PFSK-1 (cell line): ENCODE measurements around the gene FBXO33.

Experiments
- FOXP2 ChIP-seq: optimal IDR thresholded peaks from 2 replicates; pipeline ENCODE3; 2011; ENCODE audit warnings: borderline replicate concordance, control low read depth, inconsistent platforms; ENCODE audit not compliant: insufficient read depth; ENCODE audit errors: extremely low read length, extremely low read depth
- POLR2AphosphoS5 ChIP-seq: IDR thresholded peaks from 2 replicates; pipeline ENCODE4 v1.6.1; 2012; ENCODE audit warnings: low read depth, mild to moderate bottlenecking, control low read depth, low read length, moderate library complexity
- REST ChIP-seq, 2 experiments: IDR thresholded peaks; 2 replicates each; pipeline versions ENCODE4 v1.6.1 to v1.8.0; 2011 to 2012; ENCODE audit warnings: low read depth in 2 of 2, low read length in 2 of 2, control low read depth in 1 of 2, inconsistent platforms in 1 of 2, mild to moderate bottlenecking in 1 of 2, moderate library complexity in 1 of 2; ENCODE audit not compliant: insufficient read depth in 1 of 2
- SIN3A ChIP-seq: IDR thresholded peaks from 2 replicates; pipeline ENCODE4 v1.6.1; 2012; ENCODE audit warnings: mild to moderate bottlenecking, low read length, moderate library complexity, borderline replicate concordance; ENCODE audit not compliant: insufficient read depth
- TAF1 ChIP-seq: IDR thresholded peaks from 2 replicates; pipeline ENCODE4 v1.6.1; 2012; ENCODE audit warnings: low read length, control low read depth, borderline replicate concordance; ENCODE audit not compliant: insufficient read depth

FBXO33 gene

GRCh38 chr14:39368261-39368959, 63.8 kb downstream of the FBXO33 start:
- TF ChIP-seq POLR2AphosphoS5 = no peak
- no peak for TF ChIP-seq REST (IDR thresholded peaks at IDR 0.05; ENCODE audit: insufficient read depth in 1 of 2, low read depth in 2 of 2, low read length in 2 of 2)
- no peak for TF ChIP-seq SIN3A
- no peak for TF ChIP-seq TAF1
- TF ChIP-seq FOXP2 = no peak

- TF ChIP-seq POLR2AphosphoS5 (no peak), FOXP2 (no peak), REST (IDR thresholded peaks at IDR 0.05; ENCODE audit: insufficient read depth in 1 of 2, low read depth in 2 of 2, low read length in 2 of 2) (no peak), TAF1 (no peak), SIN3A (no peak)
Measured at GRCh38 chr14:39367387-39367751, 64.9 kb downstream of the FBXO33 start.

GRCh38 chr14:39366460-39367386, 65.5 kb downstream of the FBXO33 start:
- no peak for TF ChIP-seq TAF1

GRCh38 chr14:39365354-39365753, 66.9 kb downstream of the FBXO33 start:
- TF ChIP-seq REST (IDR thresholded peaks at IDR 0.05; ENCODE audit: insufficient read depth in 1 of 2, low read depth in 2 of 2, low read length in 2 of 2) (no peak), POLR2AphosphoS5 (no peak), FOXP2 (no peak), TAF1 (no peak), SIN3A (no peak)

- no peak for TF ChIP-seq FOXP2
- TF ChIP-seq REST (IDR thresholded peaks at IDR 0.05; ENCODE audit: insufficient read depth in 1 of 2, low read depth in 2 of 2, low read length in 2 of 2) = no peak
- no peak for TF ChIP-seq POLR2AphosphoS5
- TF ChIP-seq TAF1 = no peak
- TF ChIP-seq SIN3A = no peak
Measured at GRCh38 chr14:39364509-39364908, 67.7 kb downstream of the FBXO33 start.
